Upper lobe of left lung (tissue), 6 donors: ENCODE measurements around the gene CNNM3. TPM values are rescaled to one million over a fixed set of nuclear protein-coding genes. Genes with fewer than 3 reads are reported as not detected.

Experiments used
- ATAC-seq, 2 donors: fragments of 200-7000 bp; cut with Tn5 transposase; one replicate each; pipeline ENCODE4 v1.9.1; 2022; ENCODE audit warnings: mild to moderate bottlenecking in 2 of 2, moderate library complexity in 2 of 2; ENCODE audit not compliant: low FRiP score in 2 of 2
- DNase-seq, 2 donors: peaks; one replicate each; pipeline ENCODE4 v3.0.0-alpha.2; 2019 to 2020
- H3K27ac ChIP-seq, 4 donors: fragments of 200-600 bp; sonication (generic); one replicate each; pipeline ENCODE4 v1.5.1; 2016 to 2019
- H3K27me3 ChIP-seq, 4 donors: fragments of 200-600 bp; sonication (generic); one replicate each; pipeline ENCODE4 v1.5.1; 2017 to 2019
- H3K36me3 ChIP-seq, 4 donors: fragments of 200-600 bp; sonication (generic); one replicate each; pipeline ENCODE4 v1.5.1; 2016 to 2019
- H3K4me1 ChIP-seq, 4 donors: fragments of 200-600 bp; sonication (generic); one replicate each; pipeline ENCODE4 v1.5.1; 2018 to 2019
- H3K4me3 ChIP-seq, 4 donors: fragments of 200-600 bp; sonication (generic); one replicate each; pipeline ENCODE4 v1.5.1; 2017 to 2019; ENCODE audit warnings: mild to moderate bottlenecking in 2 of 4, moderate library complexity in 1 of 4
- H3K9me3 ChIP-seq, 4 donors: fragments of 200-600 bp; sonication (generic); one replicate each; pipeline ENCODE4 v1.5.1; 2018 to 2019
- CTCF ChIP-seq, 6 experiments: fragments of 450-650 bp in 4 of 6; fragments of 200-600 bp in 2 of 6; sonication (generic) in 2 of 6; IDR thresholded peaks; one replicate each; pipeline ENCODE4 v1.5.1; 2016 to 2019; ENCODE audit warnings: antibody characterized with exemption in 6 of 6
- EP300 ChIP-seq, 4 donors: sonication (generic); formaldehyde crosslinking; IDR thresholded peaks; one replicate each; pipeline ENCODE4 v1.5.1; 2017; ENCODE audit warnings: antibody characterized with exemption in 4 of 4, control low read depth in 2 of 4
- POLR2A ChIP-seq, 4 donors: fragments of 450-650 bp; IDR thresholded peaks; one replicate each; pipeline ENCODE4 v1.5.1; 2016 to 2017; ENCODE audit warnings: antibody characterized with exemption in 4 of 4, mild to moderate bottlenecking in 2 of 4
- POLR2AphosphoS5 ChIP-seq, 2 donors: sonication (generic); formaldehyde crosslinking; IDR thresholded peaks; one replicate each; pipeline ENCODE4 v1.5.1; 2017; ENCODE audit warnings: antibody characterized with exemption in 2 of 2
- WGBS, 2 donors: methylation state at CpG; one replicate each; pipeline ENCODE4 v1.1.5; 2017 to 2018; 5-methylcytosine and 5-hydroxymethylcytosine counted together
- total RNA-seq, 6 donors: library from RNA; depleted of rRNA in 4 of 6; stranded (reverse); fragments of >200 nt in 4 of 6; gene quantifications; one replicate each; pipeline versions ENCODE4 v1.1.0 to v1.2.1, GENCODE V29; 2016 to 2021
- donor health status: DM: no; HTN: no; CAD: no; lungs with moderate emphysema.
- donor health status: DM: no; HTN: yes; CAD: no; lungs with severe emphysema.

Gene CNNM3
- total RNA-seq, 6 donors from 2014 or later, result 17.2 to 52.4 (median 26.5) TPM

- WGBS, 2 donors, result 0 to 55% methylated on average over 1 of the region's 1 CpG
- no peak for ATAC-seq
- Histone ChIP-seq H3K27me3 (no peaks in the 10 kb centered on the region), H3K4me3 (no peak overlapping the region), H3K27ac (no peak overlapping the region), H3K36me3 (no peaks in the 10 kb centered on the region), H3K9me3 (no peaks in the 10 kb centered on the region), H3K4me1 (peaks cover 7 to 28% (median 14%) of the 10 kb centered on the region in 4 donors)
- TF ChIP-seq CTCF (IDR thresholded peaks at IDR 0.05) (no peak), POLR2AphosphoS5 (IDR thresholded peaks at IDR 0.05) (no peak), POLR2A (IDR thresholded peaks at IDR 0.05) (no peak)
- no peak for DNase-seq
Observed at GRCh38 chr2:96775160-96775559, 40.9 kb upstream of the CNNM3 start.

- WGBS, 2 donors, result 78 to 84% methylated on average over 4 of the region's 4 CpGs
- Histone ChIP-seq H3K4me1 (peaks cover 4 to 17% (median 9%) of the 10 kb centered on the region in 4 donors), H3K9me3 (no peaks in the 10 kb centered on the region), H3K27me3 (no peaks in the 10 kb centered on the region), H3K4me3 (no peak overlapping the region), H3K27ac (no peak overlapping the region), H3K36me3 (no peaks in the 10 kb centered on the region)
- TF ChIP-seq POLR2AphosphoS5 (IDR thresholded peaks at IDR 0.05) (no peak), CTCF (IDR thresholded peaks at IDR 0.05) (no peak), EP300 (IDR thresholded peaks at IDR 0.05) (no peak), POLR2A (IDR thresholded peaks at IDR 0.05) (no peak)
- ATAC-seq, result no peak
- DNase-seq, result no peak
Observed at GRCh38 chr2:96783388-96783787, 32.7 kb upstream of the CNNM3 start.

- peak overlapping the region in 2 of 4 donors; percentile 36 to 55 for H3K27ac ChIP-seq
- H3K9me3 ChIP-seq, result no peaks in the 10 kb centered on the region
- peaks cover 8 to 25% (median 14%) of the 10 kb centered on the region in 4 donors for H3K4me1 ChIP-seq
- no peak for TF ChIP-seq POLR2AphosphoS5 (IDR thresholded peaks at IDR 0.05)
- no peak for TF ChIP-seq CTCF (IDR thresholded peaks at IDR 0.05)
- no peak for TF ChIP-seq EP300 (IDR thresholded peaks at IDR 0.05)
- TF ChIP-seq POLR2A (IDR thresholded peaks at IDR 0.05), result no peak
- DNase-seq, result no peak
- H3K4me3 ChIP-seq, result no peak overlapping the region
- ATAC-seq, result no peak
- 93 to 97% methylated on average over 3 of the region's 3 CpGs for WGBS, 2 donors
- H3K27me3 ChIP-seq, result no peaks in the 10 kb centered on the region
- H3K36me3 ChIP-seq, result no peaks in the 10 kb centered on the region
Observed at GRCh38 chr2:96787411-96787810, 28.7 kb upstream of the CNNM3 start.

GRCh38 chr2:96788442-96789244 is 27.4 kb upstream of the CNNM3 start:
- Histone ChIP-seq H3K4me3 (no peak overlapping the region), H3K27me3 (no peaks in the 10 kb centered on the region), H3K9me3 (no peaks in the 10 kb centered on the region), H3K4me1 (peaks cover 8 to 25% (median 14%) of the 10 kb centered on the region in 4 donors), H3K27ac (peak overlapping the region in 3 of 4 donors; percentile 36 to 63 (median 55)), H3K36me3 (no peaks in the 10 kb centered on the region)
- TF ChIP-seq POLR2AphosphoS5 (IDR thresholded peaks at IDR 0.05), result no peak
- no peak for TF ChIP-seq EP300 (IDR thresholded peaks at IDR 0.05)
- TF ChIP-seq CTCF (IDR thresholded peaks at IDR 0.05), result no peak
- TF ChIP-seq POLR2A (IDR thresholded peaks at IDR 0.05), result no peak
- 77 to 80% methylated on average over 16 to 17 of the region's 17 CpGs for WGBS, 2 donors
- ATAC-seq, result peak; percentile 45 to 50
- DNase-seq, result peak in 1 of 2 donors; percentile 66

- no peak for DNase-seq
- H3K36me3 ChIP-seq, result no peaks in the 10 kb centered on the region
- TF ChIP-seq EP300 (IDR thresholded peaks at IDR 0.05) (no peak), POLR2A (IDR thresholded peaks at IDR 0.05) (no peak), POLR2AphosphoS5 (IDR thresholded peaks at IDR 0.05) (no peak), CTCF (IDR thresholded peaks at IDR 0.05) (no peak)
- H3K9me3 ChIP-seq, result no peaks in the 10 kb centered on the region
- peaks cover 8 to 25% (median 14%) of the 10 kb centered on the region in 4 donors for H3K4me1 ChIP-seq
- 91 to 98% methylated on average over 5 to 6 of the region's 6 CpGs for WGBS, 2 donors
- peak; percentile 3 to 5 for ATAC-seq
- H3K4me3 ChIP-seq, result no peak overlapping the region
- H3K27me3 ChIP-seq, result no peaks in the 10 kb centered on the region
- peak overlapping the region in 1 of 4 donors; percentile 36 for H3K27ac ChIP-seq
Observed at GRCh38 chr2:96789245-96789617, 26.8 kb upstream of the CNNM3 start.
